IPS-18c (cell line): ENCODE measurements around the gene TMEM125.

Source experiments
- H3K4me3 ChIP-seq: 2 replicates; pipeline ENCODE4 v1.7.0; 2013; ENCODE audit warnings: low read depth, mild to moderate bottlenecking, low read length, moderate library complexity; ENCODE audit not compliant: insufficient read depth
- H3K9me3 ChIP-seq: one replicate; pipeline ENCODE4 v1.6.1; 2013; ENCODE audit warnings: mild to moderate bottlenecking, low read length, moderate library complexity; ENCODE audit not compliant: control insufficient read depth, insufficient read depth

TMEM125 gene

GRCh38 chr1:43239484-43239883 lies 30.3 kb upstream of the TMEM125 start:
- H3K9me3 ChIP-seq = no peaks in the 10 kb centered on the region
- H3K4me3 ChIP-seq = no peak overlapping the region

- no peak overlapping the region for H3K4me3 ChIP-seq
- no peaks in the 10 kb centered on the region for H3K9me3 ChIP-seq
These were observed 28.4 kb upstream of the TMEM125 start for GRCh38 chr1:43241413-43241836.

- no peaks in the 10 kb centered on the region for H3K9me3 ChIP-seq
- no peak overlapping the region for H3K4me3 ChIP-seq
These were observed 26.5 kb upstream of the TMEM125 start for GRCh38 chr1:43243299-43243698.

GRCh38 chr1:43246466-43247213 lies 23.1 kb upstream of the TMEM125 start:
- no peak overlapping the region for H3K4me3 ChIP-seq

GRCh38 chr1:43247256-43247921 lies 22.4 kb upstream of the TMEM125 start:
- H3K4me3 ChIP-seq = no peak overlapping the region
- H3K9me3 ChIP-seq = peaks cover 3% of the 10 kb centered on the region

More at GRCh38 chr1:43246466-43247213, 23.1 kb upstream of the TMEM125 start:
- H3K9me3 ChIP-seq = peaks cover 3% of the 10 kb centered on the region

GRCh38 chr1:43250351-43250761 lies 19.4 kb upstream of the TMEM125 start:
- Histone ChIP-seq H3K9me3 (peaks cover 3% of the 10 kb centered on the region), H3K4me3 (no peak overlapping the region)

- no peak overlapping the region for H3K4me3 ChIP-seq
- H3K9me3 ChIP-seq = peaks cover 3% of the 10 kb centered on the region
These were observed 18.8 kb upstream of the TMEM125 start for GRCh38 chr1:43251024-43251423.

- H3K4me3 ChIP-seq = no peak overlapping the region
- peaks cover 3% of the 10 kb centered on the region for H3K9me3 ChIP-seq
These were observed 17.6 kb upstream of the TMEM125 start for GRCh38 chr1:43252225-43252624.

- no peak overlapping the region for H3K4me3 ChIP-seq
- H3K9me3 ChIP-seq = peaks cover 3% of the 10 kb centered on the region
These were observed 16.6 kb upstream of the TMEM125 start for GRCh38 chr1:43253173-43253572.

GRCh38 chr1:43253876-43254275 lies 15.9 kb upstream of the TMEM125 start:
- Histone ChIP-seq H3K9me3 (peaks cover 3% of the 10 kb centered on the region), H3K4me3 (no peak overlapping the region)

- Histone ChIP-seq H3K9me3 (no peaks in the 10 kb centered on the region), H3K4me3 (no peak overlapping the region)
These were observed 14.2 kb upstream of the TMEM125 start for GRCh38 chr1:43255438-43256210.

- Histone ChIP-seq H3K9me3 (no peaks in the 10 kb centered on the region), H3K4me3 (no peak overlapping the region)
These were observed 12.9 kb upstream of the TMEM125 start for GRCh38 chr1:43256675-43257570.

- peaks cover 3% of the 10 kb centered on the region for H3K9me3 ChIP-seq
- H3K4me3 ChIP-seq = no peak overlapping the region
These were observed 11.4 kb upstream of the TMEM125 start for GRCh38 chr1:43258370-43258769.

- H3K9me3 ChIP-seq = peaks cover 5% of the 10 kb centered on the region
- no peak overlapping the region for H3K4me3 ChIP-seq
These were observed 4.4 kb upstream of the TMEM125 start for GRCh38 chr1:43265431-43265830.

- no peak overlapping the region for H3K4me3 ChIP-seq
- peaks cover 5% of the 10 kb centered on the region for H3K9me3 ChIP-seq
These were observed 2.9 kb upstream of the TMEM125 start for GRCh38 chr1:43266881-43267280.

GRCh38 chr1:43267291-43267805 lies 2.4 kb upstream of the TMEM125 start:
- H3K4me3 ChIP-seq = no peak overlapping the region

More at GRCh38 chr1:43267291-43267805, 2.4 kb upstream of the TMEM125 start:
- H3K9me3 ChIP-seq = peaks cover 5% of the 10 kb centered on the region
